GM12878 (cell line): ENCODE data around the gene KDSR. TPM values are rescaled to one million over a fixed set of nuclear protein-coding genes. Genes with fewer than 3 reads are reported as not detected.

Experiments
- CHD2 ChIP-seq: IDR thresholded peaks from 2 replicates; pipeline ENCODE4 v1.6.1; 2011; ENCODE audit warnings: low read depth, low read length, improper control_type of control experiment, borderline replicate concordance
- DPF2 ChIP-seq: fragments of 450-650 bp; IDR thresholded peaks from 2 replicates; pipeline ENCODE4 v1.6.1; 2017; ENCODE audit warnings: mild to moderate bottlenecking
- EED ChIP-seq: sonication (generic); IDR thresholded peaks from 2 replicates; pipeline ENCODE4 v1.6.1; 2016; ENCODE audit warnings: antibody characterized with exemption, low read depth
- EZH2 ChIP-seq: IDR thresholded peaks from 2 replicates; pipeline ENCODE4 v1.6.1; 2012; ENCODE audit warnings: low read depth, mild to moderate bottlenecking, control low read depth, inconsistent platforms, low read length, borderline replicate concordance; ENCODE audit not compliant: control insufficient read depth
- MTA2 ChIP-seq: fragments of 450-650 bp; IDR thresholded peaks from 2 replicates; pipeline ENCODE4 v1.6.1; 2016; ENCODE audit warnings: low read depth, mild to moderate bottlenecking, moderate library complexity
- NFYB ChIP-seq: IDR thresholded peaks from 2 replicates; pipeline ENCODE4 v1.6.1; 2011; ENCODE audit warnings: low read depth, mild to moderate bottlenecking, low read length, improper control_type of control experiment, moderate library complexity; ENCODE audit not compliant: insufficient read depth
- PAX5 ChIP-seq: IDR thresholded peaks from 2 replicates; pipeline ENCODE4 v1.6.1; 2011; ENCODE audit warnings: low read depth, low read length, borderline replicate concordance
- PAX8 ChIP-seq: fragments of 450-650 bp; IDR thresholded peaks from 2 replicates; pipeline ENCODE4 v1.6.1; 2017; ENCODE audit warnings: mild to moderate bottlenecking, moderate library complexity
- SMC3 ChIP-seq: IDR thresholded peaks from 2 replicates; pipeline ENCODE4 v1.6.1; 2011; ENCODE audit warnings: low read length, improper control_type of control experiment, borderline replicate concordance
- SPI1 ChIP-seq: IDR thresholded peaks from 2 replicates; pipeline ENCODE4 v1.6.1; 2011; ENCODE audit warnings: low read depth, mild to moderate bottlenecking, low read length, moderate library complexity, borderline replicate concordance; ENCODE audit not compliant: insufficient read depth
- SREBF2 ChIP-seq: IDR thresholded peaks from 2 replicates; pipeline ENCODE4 v1.6.1; 2012; ENCODE audit warnings: mild to moderate bottlenecking, low read length
- TAF1 ChIP-seq: IDR thresholded peaks from 2 replicates; pipeline ENCODE4 v1.6.1; 2011; ENCODE audit warnings: mild to moderate bottlenecking, low read depth, low read length, borderline replicate concordance
- TCF3 ChIP-seq: IDR thresholded peaks from 2 replicates; pipeline ENCODE4 v1.6.1; 2012; ENCODE audit warnings: low read depth, mild to moderate bottlenecking, low read length, borderline replicate concordance; ENCODE audit not compliant: insufficient read depth
- ZNF274 ChIP-seq: IDR thresholded peaks from one replicate; pipeline ENCODE4 v1.8.0; 2011; ENCODE audit not compliant: insufficient read length, insufficient read depth
- polyA plus RNA-seq, 11 experiments: library from polyadenylated mRNA; depleted of rRNA in 4 of 11; unstranded in 6 of 11; stranded (reverse) in 5 of 11; fragments of >200 nt; fragmentation: Nextera tagmentation in 4 of 11; fragmentation: Illumina TruSeq in 1 of 11; extraction: Ambion mirVana in 4 of 11; extraction: Trizol in 1 of 11; gene quantifications; 1 replicate in 1 of 11; 2 replicates in 10 of 11; pipeline versions ENCODE4 v1.2.1 to v1.2.3, GENCODE V29; 2011 to 2016; ENCODE audit warnings: inconsistent platforms in 2 of 11, missing spikeins in 2 of 11, low read depth in 1 of 11
- total RNA-seq, 4 experiments: library from RNA; depleted of rRNA in 3 of 4; stranded (reverse); fragments of >200 nt in 3 of 4; fragmentation: Illumina TruSeq in 1 of 4; extraction: Trizol in 1 of 4; gene quantifications; 2 replicates each; pipeline versions ENCODE4 v1.2.1 to v1.2.3, GENCODE V29; 2013 to 2021
- TF ChIP-seq, protein P1 (sequence below), 3 experiments: IDR thresholded peaks in 2 of 3; conservative IDR thresholded peaks in 1 of 3; 2 replicates each; pipeline ENCODE4 v1.5.1; 2011; ENCODE audit warnings: low read depth in 3 of 3, low read length in 3 of 3, mild to moderate bottlenecking in 3 of 3, control low read depth in 2 of 3, moderate library complexity in 2 of 3, inconsistent platforms in 1 of 3, mixed read lengths in 1 of 3; ENCODE audit not compliant: control insufficient read depth in 2 of 3, insufficient read depth in 1 of 3; ENCODE audit errors: extremely low read depth in 1 of 3
- TF ChIP-seq, protein P2 (sequence below): IDR thresholded peaks from 2 replicates; pipeline ENCODE4 v1.6.1; 2012; ENCODE audit warnings: improper control_type of control experiment, low read depth, low read length; ENCODE audit not compliant: insufficient replicate concordance
- TF ChIP-seq, protein P3 (sequence below): fragments of 450-650 bp; IDR thresholded peaks from 2 replicates; pipeline ENCODE4 v1.6.1; 2017; ENCODE audit warnings: antibody characterized with exemption, mild to moderate bottlenecking, moderate library complexity

KDSR gene
- total and polyA plus RNA-seq, 10 of the 15 experiments (the other 5 are each of a cell fraction or from before 2014, with no cell fraction given): 5.2 to 25.9 (median 14.3) TPM

DNA sequence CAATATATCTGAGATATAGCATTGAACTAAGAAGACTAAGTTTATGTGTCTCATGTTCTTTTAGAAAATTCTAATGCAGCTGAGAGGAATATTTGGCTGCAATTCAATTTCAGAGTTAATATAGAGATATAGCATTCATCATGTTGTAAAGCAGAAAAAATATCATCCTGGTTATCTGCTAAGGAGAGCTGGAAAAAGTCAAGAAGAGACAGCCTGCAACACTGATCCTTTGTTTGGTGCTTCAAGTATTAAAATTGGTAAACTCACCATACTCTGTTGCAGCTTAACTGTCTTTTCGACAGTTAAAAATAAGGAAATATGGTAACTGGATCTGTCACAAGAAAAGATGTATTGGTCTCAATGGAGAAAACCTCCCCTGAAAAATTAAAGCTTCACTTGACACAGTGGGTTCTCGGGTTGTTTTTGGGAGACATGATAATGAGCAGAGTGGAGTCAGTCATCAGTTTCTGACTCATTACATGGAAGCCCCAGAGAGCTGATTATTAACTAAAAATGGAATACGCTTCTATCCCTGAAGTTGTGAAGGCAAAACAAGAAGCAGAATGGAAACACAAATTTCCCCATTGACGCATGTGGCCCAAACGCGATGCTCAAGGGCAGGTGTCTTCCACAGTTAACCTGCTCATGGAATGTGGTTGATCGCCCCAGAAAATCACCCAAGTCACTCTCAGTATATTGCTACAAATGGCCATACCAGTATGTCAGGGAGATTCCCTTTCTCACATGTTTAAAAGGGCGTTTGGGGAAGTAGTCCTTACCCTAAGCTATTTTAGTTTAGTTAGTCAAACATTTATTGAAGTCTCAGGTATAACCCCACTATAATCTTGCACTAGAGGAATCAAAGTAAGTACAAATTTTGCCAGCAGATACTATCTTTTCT is 55.6 kb downstream of the KDSR start (continued):
- TF ChIP-seq TAF1: no peak
- peak; percentile 75; the same call in 1 of the 2 replicates for TF ChIP-seq DPF2
- TF ChIP-seq SREBF2: no peak
- peak; percentile 97 for TF ChIP-seq MTA2
- TF ChIP-seq TCF3: peak; percentile 71; the same call in 1 of the 2 replicates
- no peak; the same call in 1 of the 2 replicates for TF ChIP-seq PAX8
- TF ChIP-seq EED: peak; percentile 91
- TF ChIP-seq, protein P1, sequence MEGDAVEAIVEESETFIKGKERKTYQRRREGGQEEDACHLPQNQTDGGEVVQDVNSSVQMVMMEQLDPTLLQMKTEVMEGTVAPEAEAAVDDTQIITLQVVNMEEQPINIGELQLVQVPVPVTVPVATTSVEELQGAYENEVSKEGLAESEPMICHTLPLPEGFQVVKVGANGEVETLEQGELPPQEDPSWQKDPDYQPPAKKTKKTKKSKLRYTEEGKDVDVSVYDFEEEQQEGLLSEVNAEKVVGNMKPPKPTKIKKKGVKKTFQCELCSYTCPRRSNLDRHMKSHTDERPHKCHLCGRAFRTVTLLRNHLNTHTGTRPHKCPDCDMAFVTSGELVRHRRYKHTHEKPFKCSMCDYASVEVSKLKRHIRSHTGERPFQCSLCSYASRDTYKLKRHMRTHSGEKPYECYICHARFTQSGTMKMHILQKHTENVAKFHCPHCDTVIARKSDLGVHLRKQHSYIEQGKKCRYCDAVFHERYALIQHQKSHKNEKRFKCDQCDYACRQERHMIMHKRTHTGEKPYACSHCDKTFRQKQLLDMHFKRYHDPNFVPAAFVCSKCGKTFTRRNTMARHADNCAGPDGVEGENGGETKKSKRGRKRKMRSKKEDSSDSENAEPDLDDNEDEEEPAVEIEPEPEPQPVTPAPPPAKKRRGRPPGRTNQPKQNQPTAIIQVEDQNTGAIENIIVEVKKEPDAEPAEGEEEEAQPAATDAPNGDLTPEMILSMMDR (IDR thresholded peaks at IDR 0.05 in 2 of 3, conservative IDR thresholded peaks at IDR 0.05 in 1 of 3; ENCODE audit: control insufficient read depth in 2 of 3, extremely low read depth in 1 of 3, insufficient read depth in 1 of 3, low read depth in 3 of 3, low read length in 3 of 3): no peak
- no peak for TF ChIP-seq SMC3
- TF ChIP-seq, protein P2, sequence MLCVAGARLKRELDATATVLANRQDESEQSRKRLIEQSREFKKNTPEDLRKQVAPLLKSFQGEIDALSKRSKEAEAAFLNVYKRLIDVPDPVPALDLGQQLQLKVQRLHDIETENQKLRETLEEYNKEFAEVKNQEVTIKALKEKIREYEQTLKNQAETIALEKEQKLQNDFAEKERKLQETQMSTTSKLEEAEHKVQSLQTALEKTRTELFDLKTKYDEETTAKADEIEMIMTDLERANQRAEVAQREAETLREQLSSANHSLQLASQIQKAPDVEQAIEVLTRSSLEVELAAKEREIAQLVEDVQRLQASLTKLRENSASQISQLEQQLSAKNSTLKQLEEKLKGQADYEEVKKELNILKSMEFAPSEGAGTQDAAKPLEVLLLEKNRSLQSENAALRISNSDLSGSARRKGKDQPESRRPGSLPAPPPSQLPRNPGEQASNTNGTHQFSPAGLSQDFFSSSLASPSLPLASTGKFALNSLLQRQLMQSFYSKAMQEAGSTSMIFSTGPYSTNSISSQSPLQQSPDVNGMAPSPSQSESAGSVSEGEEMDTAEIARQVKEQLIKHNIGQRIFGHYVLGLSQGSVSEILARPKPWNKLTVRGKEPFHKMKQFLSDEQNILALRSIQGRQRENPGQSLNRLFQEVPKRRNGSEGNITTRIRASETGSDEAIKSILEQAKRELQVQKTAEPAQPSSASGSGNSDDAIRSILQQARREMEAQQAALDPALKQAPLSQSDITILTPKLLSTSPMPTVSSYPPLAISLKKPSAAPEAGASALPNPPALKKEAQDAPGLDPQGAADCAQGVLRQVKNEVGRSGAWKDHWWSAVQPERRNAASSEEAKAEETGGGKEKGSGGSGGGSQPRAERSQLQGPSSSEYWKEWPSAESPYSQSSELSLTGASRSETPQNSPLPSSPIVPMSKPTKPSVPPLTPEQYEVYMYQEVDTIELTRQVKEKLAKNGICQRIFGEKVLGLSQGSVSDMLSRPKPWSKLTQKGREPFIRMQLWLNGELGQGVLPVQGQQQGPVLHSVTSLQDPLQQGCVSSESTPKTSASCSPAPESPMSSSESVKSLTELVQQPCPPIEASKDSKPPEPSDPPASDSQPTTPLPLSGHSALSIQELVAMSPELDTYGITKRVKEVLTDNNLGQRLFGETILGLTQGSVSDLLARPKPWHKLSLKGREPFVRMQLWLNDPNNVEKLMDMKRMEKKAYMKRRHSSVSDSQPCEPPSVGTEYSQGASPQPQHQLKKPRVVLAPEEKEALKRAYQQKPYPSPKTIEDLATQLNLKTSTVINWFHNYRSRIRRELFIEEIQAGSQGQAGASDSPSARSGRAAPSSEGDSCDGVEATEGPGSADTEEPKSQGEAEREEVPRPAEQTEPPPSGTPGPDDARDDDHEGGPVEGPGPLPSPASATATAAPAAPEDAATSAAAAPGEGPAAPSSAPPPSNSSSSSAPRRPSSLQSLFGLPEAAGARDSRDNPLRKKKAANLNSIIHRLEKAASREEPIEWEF: peak; percentile 61
- TF ChIP-seq SPI1: peak; percentile 21; the same call in 1 of the 2 replicates
- no peak for TF ChIP-seq EZH2
- TF ChIP-seq, protein P3, sequence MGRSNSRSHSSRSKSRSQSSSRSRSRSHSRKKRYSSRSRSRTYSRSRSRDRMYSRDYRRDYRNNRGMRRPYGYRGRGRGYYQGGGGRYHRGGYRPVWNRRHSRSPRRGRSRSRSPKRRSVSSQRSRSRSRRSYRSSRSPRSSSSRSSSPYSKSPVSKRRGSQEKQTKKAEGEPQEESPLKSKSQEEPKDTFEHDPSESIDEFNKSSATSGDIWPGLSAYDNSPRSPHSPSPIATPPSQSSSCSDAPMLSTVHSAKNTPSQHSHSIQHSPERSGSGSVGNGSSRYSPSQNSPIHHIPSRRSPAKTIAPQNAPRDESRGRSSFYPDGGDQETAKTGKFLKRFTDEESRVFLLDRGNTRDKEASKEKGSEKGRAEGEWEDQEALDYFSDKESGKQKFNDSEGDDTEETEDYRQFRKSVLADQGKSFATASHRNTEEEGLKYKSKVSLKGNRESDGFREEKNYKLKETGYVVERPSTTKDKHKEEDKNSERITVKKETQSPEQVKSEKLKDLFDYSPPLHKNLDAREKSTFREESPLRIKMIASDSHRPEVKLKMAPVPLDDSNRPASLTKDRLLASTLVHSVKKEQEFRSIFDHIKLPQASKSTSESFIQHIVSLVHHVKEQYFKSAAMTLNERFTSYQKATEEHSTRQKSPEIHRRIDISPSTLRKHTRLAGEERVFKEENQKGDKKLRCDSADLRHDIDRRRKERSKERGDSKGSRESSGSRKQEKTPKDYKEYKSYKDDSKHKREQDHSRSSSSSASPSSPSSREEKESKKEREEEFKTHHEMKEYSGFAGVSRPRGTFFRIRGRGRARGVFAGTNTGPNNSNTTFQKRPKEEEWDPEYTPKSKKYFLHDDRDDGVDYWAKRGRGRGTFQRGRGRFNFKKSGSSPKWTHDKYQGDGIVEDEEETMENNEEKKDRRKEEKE: no peak
- TF ChIP-seq PAX5: peak; percentile 86
- no peak for TF ChIP-seq ZNF274
- TF ChIP-seq NFYB: no peak
- TF ChIP-seq CHD2: peak; percentile 82; the same call in 1 of the 2 replicates
